GM18861 (cell line): Measurements from ENCODE around the gene WWTR1.

ENCODE experiments used
- ATAC-seq: cut with Tn5 transposase; IDR thresholded peaks from one replicate; pipeline ENCODE4 v1.9.1; 2021; ENCODE audit not compliant: unreplicated experiment

WWTR1 gene

DNA sequence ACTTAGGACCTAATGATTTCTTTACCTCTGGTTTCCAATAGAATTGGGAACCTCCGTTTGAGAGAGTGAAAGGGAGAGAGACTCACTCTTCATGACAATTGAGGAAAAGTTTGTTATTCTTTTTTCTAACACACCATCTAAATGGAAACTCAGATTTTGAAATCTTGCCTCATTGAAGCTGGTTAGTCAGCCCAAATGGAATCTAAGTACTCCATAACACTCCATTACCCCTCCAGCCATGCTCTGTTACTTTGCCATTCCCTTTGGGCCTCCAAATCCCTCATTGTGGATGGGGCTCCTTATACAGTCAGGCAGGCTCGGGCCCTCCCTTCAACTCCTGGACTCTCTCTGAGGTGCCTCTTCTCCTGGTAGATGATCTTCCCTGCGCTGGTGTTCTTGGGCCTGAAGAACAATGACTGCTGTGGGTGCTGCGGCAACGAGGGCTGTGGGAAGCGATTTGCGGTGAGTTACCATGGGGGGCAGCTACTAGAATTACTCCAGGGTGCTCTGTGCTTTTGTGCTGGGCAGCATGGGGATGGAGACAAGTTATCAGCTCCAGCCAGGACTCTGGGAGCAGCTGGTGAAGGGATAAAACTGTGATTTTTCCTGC, 182.3 kb downstream of the WWTR1 start:
- ATAC-seq = no peak

DNA sequence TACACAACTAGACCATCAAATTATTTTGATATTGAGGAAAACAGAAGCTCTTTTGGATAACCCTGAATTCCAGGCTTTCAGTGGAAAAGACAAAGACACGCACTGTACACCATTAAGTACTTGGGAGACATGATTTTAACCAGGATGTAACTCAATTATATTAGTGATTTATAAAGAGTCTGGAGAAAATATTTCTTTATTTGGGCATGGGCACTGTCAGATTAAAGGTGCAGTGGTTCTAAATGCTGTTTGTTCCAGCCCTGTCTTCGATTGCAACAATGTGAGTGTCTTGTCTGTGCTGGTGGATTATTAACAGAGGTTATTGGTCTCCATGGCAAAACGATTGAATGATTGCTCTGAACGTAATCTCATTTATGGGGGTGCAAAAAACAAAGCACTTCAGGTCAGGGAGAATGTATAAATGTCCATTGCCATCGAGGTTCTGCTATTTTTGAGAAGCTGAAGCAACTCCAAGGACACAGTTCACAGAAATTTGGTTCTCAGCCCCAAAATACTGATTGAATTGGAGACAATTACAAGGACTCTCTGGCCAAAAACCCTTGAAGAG, 183.5 kb downstream of the WWTR1 start, which contains the start of gene TM4SF4:
TM4SF4 (plus strand) TSS at position 448 of the 568 bp plus-strand sequence. CDS start 181 bp downstream, outside the sequence.
- ATAC-seq = no peak

DNA sequence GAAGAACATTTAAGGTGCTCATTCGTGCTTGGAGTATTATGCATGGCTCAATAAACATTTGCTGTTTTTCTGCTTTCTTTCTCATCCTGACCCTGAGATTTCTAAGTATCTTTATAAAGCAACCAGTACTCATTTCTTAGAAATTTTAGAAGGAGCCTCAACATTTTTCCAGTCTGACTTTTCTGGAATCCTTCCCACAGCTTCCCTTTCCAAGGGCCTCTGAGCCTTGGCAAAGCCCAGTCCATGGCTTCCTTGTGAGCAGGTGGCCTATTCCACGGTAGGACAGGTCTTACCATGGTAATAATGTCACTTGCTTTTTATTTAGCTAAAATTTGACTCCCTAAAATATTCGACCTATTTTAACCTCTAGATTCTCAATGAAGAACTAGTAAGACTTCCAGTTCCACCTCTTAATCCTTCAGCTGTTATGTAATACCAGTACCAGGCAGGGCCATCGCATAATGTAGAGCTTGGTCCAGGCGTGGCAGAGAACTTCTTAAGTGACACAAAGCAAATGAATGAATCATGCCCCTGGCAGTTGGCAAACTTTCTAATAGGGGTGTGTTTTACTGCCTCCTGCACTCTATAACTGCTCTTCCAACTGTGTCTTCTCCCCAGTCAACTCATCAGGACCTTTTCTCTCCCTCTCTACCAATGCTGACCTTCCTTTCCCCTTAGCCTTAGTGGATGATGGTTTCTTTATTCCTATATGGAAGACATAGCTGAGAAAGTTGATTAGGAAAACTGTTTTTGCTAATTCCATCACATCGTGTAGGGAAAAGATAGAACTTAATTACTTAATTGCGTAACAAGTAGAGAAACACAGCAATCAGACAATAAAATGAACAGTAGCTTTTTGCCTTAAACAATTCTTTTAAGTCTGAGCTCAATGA, 184.2 kb downstream of the WWTR1 start:
- ATAC-seq = no peak

DNA sequence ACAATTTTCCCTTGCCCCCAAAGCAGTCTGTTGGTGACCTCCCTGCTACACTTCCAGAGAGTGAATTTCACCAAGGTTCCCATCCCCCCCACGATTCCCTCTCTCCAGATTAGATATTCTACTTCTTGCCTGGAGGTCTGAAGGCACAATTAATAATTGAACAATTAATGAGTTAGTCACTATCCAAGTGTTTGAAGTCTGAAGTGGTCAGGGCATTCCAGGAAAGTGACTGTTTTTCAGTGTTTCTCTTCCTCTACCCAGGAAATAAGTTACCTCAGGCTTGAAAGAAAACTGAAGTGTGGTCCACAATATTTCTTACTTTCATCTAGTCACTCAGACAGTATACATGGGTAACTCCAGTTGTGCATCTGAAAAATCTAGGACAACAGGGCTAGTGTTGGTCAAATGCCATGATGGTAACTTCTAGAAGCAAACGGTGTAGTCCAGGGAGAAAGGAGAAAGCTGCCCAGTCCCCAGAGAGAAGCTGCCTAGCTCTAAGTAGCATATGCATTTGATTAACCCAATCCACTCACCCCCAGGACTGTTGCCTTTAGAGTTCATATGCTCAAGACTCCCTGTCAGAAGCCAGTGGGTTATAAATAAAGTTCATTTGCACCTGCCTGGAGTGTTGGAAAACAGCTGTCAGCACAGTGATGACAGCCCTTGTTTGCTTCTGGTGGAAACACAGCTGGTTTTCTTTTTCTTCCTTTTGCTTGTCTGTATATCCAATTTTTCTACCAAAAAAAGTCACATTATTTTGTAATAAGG, 185.6 kb downstream of the WWTR1 start:
- no peak for ATAC-seq

GRCh38 chr3:149470381-149470780, 187.4 kb downstream of the WWTR1 start:
- ATAC-seq = no peak

DNA sequence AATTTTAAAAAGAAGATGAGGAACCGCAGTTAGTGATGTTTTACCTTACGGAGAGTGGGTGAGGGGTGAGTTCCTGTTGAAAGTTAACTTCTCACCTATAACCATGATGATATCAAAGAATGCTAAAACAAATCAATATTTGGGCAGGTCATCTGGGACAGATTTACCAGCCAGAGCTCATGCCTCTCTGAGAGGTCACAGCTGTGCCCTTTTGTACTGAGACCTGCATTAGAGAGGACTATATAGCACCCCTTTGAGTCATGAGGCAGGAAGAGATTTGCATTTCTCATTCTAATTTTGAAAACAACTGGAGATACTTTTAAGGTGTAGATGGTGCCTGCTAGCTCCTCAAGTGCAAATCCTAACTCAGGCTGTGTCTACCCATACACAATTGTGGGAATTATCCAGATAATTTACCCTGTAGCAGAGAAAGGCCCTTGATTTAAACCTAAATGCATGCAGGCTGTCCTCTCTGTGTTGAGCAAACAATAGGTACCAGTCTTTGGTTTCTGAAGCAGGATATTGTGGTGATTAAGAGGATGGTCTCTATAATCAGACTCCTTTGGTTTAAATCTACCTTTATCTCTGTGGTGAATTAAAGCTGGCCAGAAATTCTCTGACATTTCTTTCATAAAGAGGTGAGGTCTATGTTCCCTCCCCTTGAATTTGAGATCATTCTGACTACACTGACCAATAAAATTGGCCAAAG, 189.2 kb downstream of the WWTR1 start:
- peak; percentile 82 for ATAC-seq
